Panc1 (cell line): ENCODE measurements around the gene EHD4. TPM values are rescaled to one million over a fixed set of nuclear protein-coding genes. Genes with fewer than 3 reads are reported as not detected.

Experiments
- ATAC-seq: fragments of 200-7000 bp; cut with Tn5 transposase; 2 replicates; pipeline ENCODE4 v1.9.1; 2020; ENCODE audit warnings: mild to moderate bottlenecking, moderate library complexity
- BruUV-seq: library from RNA; stranded (reverse); fragments of 400-500 nt; replicated peaks from 2 replicates; lab custom pipeline; 2021; lab: Mats Ljungman, UMichigan
- CTCF ChIA-PET: fragments of 300-600 bp; sonication (Branson Sonifier 250); formaldehyde crosslinking; loops from one replicate; lab custom pipeline; 2022; ENCODE audit warnings: antibody characterized with exemption; lab: Charles Lee
- POLR2A ChIA-PET: fragments of 300-600 bp; sonication (Branson Sonifier 250); formaldehyde crosslinking; loops from one replicate; lab custom pipeline; 2022; ENCODE audit warnings: antibody characterized with exemption; lab: Charles Lee
- DNase-seq: peaks from one replicate; pipeline ENCODE4 v3.0.0-alpha.2; 2010; ENCODE audit warnings: low read depth, low spot score
- H3K27ac ChIP-seq: 2 replicates; pipeline ENCODE4 v1.5.1; 2011; ENCODE audit warnings: mild to moderate bottlenecking, low read length, inconsistent platforms
- H3K27me3 ChIP-seq: fragments of 200-500 bp; sonication (Bioruptor generic); 2 replicates; pipeline ENCODE4 v1.6.0; 2014; ENCODE audit warnings: low read length, inconsistent platforms; ENCODE audit not compliant: control insufficient read depth, insufficient read depth
- H3K36me3 ChIP-seq: fragments of 200-500 bp; sonication (Bioruptor generic); 2 replicates; pipeline ENCODE4 v1.5.1; 2014; ENCODE audit warnings: inconsistent platforms, mild to moderate bottlenecking, low read length, moderate library complexity; ENCODE audit not compliant: control insufficient read depth, insufficient read depth
- H3K4me1 ChIP-seq: 2 replicates; pipeline ENCODE4 v1.5.1; 2011; ENCODE audit warnings: inconsistent platforms, mild to moderate bottlenecking, low read length, moderate library complexity; ENCODE audit not compliant: control insufficient read depth, insufficient read depth
- H3K4me3 ChIP-seq, 2 experiments: 2 replicates each; pipeline ENCODE4 v1.5.1; 2011 to 2012; ENCODE audit warnings: low read depth in 2 of 2, low read length in 2 of 2, mild to moderate bottlenecking in 2 of 2, inconsistent platforms in 1 of 2, moderate library complexity in 1 of 2
- H3K9me3 ChIP-seq: fragments of 200-500 bp; sonication (Bioruptor generic); 2 replicates; pipeline ENCODE4 v1.5.1; 2014; ENCODE audit warnings: low read depth, mild to moderate bottlenecking, inconsistent platforms, low read length, moderate library complexity; ENCODE audit not compliant: control insufficient read depth, insufficient read depth
- CTCF ChIP-seq: fragments of 450-650 bp; IDR thresholded peaks from 2 replicates; pipeline ENCODE4 v1.5.1; 2017; ENCODE audit warnings: mild to moderate bottlenecking
- POLR2AphosphoS5 ChIP-seq: IDR thresholded peaks from 2 replicates; pipeline ENCODE4 v1.6.1; 2012; ENCODE audit warnings: mild to moderate bottlenecking, low read depth, low read length, moderate library complexity
- REST ChIP-seq, 2 experiments: IDR thresholded peaks; 2 replicates each; pipeline ENCODE4 v1.6.1; 2011 to 2012; ENCODE audit warnings: low read depth in 2 of 2, control low read depth in 1 of 2, low read length in 1 of 2, mild to moderate bottlenecking in 1 of 2, moderate library complexity in 1 of 2; ENCODE audit not compliant: insufficient read depth in 1 of 2
- SIN3A ChIP-seq: IDR thresholded peaks from 2 replicates; pipeline ENCODE4 v1.6.1; 2012; ENCODE audit warnings: low read depth, mild to moderate bottlenecking, low read length, moderate library complexity, borderline replicate concordance; ENCODE audit not compliant: insufficient read depth
- TCF7L2 ChIP-seq: IDR thresholded peaks from 2 replicates; pipeline ENCODE4 v1.6.1; 2011; ENCODE audit warnings: mild to moderate bottlenecking, low read depth, low read length, inconsistent platforms
- in situ Hi-C: cut with HindIII; loops from 2 replicates; pipeline ENCODE4 v1.10.0; 2016; ENCODE audit warnings: low sequenced_read_pairs, low pct_unique_long_range_greater_than_20kb
- intact Hi-C: fragments of 100-400 bp; cut with micrococcal nuclease; formaldehyde crosslinking; loops from one replicate; pipeline ENCODE4 v1.10.0; 2022; ENCODE audit not compliant: unreplicated experiment
- total RNA-seq: library from RNA; stranded (reverse); gene quantifications from one replicate; pipeline ENCODE4 v1.2.1, GENCODE V29; 2021; ENCODE audit not compliant: unreplicated experiment

The EHD4 gene
- total RNA-seq, 1 experiment from 2014 or later: 43.2 TPM

GRCh38 chr15:42020713-42021273, 48.4 kb upstream of the EHD4 start, which contains the start of gene PLA2G4E:
TSS of gene PLA2G4E (minus strand) at chr15:42021042. CDS start at chr15:42021030, 12 bp downstream.
- no peak within 1 kb of the TSS for H3K27ac ChIP-seq
- no peaks in the 10 kb centered on the region for H3K36me3 ChIP-seq
- H3K9me3 ChIP-seq: peaks cover 5% of the 10 kb centered on the region; the same call in 1 of the 2 replicates
- TF ChIP-seq POLR2AphosphoS5: no peak
- no peak for TF ChIP-seq SIN3A
- TF ChIP-seq CTCF: no peak
- no peak for TF ChIP-seq TCF7L2
- TF ChIP-seq REST (IDR thresholded peaks at IDR 0.05; ENCODE audit: insufficient read depth in 1 of 2, low read depth in 2 of 2, low read length in 1 of 2): no peak
- in situ Hi-C loops: no loop called here
- no peaks in the 10 kb centered on the region for H3K4me1 ChIP-seq
- no peaks in the 10 kb centered on the region for H3K27me3 ChIP-seq
- intact Hi-C loops: no loop called here
- no peak for ATAC-seq
- no TSS peak for BruUV-seq
- H3K4me3 ChIP-seq: no peak within 1 kb of the TSS
- no peak for DNase-seq
- ChIA-PET CTCF (no interaction called here), POLR2A (no interaction called here)

- TF ChIP-seq REST (IDR thresholded peaks at IDR 0.05; ENCODE audit: insufficient read depth in 1 of 2, low read depth in 2 of 2, low read length in 1 of 2) (no peak), CTCF (no peak), TCF7L2 (no peak), SIN3A (no peak), POLR2AphosphoS5 (no peak)
- no TSS peak for BruUV-seq
- POLR2A ChIA-PET: interaction anchor here (0.6 kb wide), 1 partner anchor 448 kb away, joined by 3 read pairs; no protein-coding TSS in a partner anchor
- DNase-seq: no peak
- Histone ChIP-seq H3K9me3 (peaks cover 5% of the 10 kb centered on the region; the same call in 1 of the 2 replicates), H3K4me1 (no peaks in the 10 kb centered on the region), H3K36me3 (no peaks in the 10 kb centered on the region), H3K27ac (no peak overlapping the region), H3K27me3 (no peaks in the 10 kb centered on the region), H3K4me3 (no peak overlapping the region)
- intact Hi-C loops (no loop called here), in situ Hi-C loops (no loop called here)
- ATAC-seq: no peak
- CTCF ChIA-PET: no interaction called here
Measured at GRCh38 chr15:42018306-42019224, 46.2 kb upstream of the EHD4 start.
